Measurements from ENCODE around the gene TRIM38. TPM values are rescaled to one million over a fixed set of nuclear protein-coding genes. Genes with fewer than 3 reads are reported as not detected.
"Not testable (repeated sequence)": the region's sequence is repeated elsewhere in the genome, so short reads cannot be mapped to it uniquely, and the experiment has no call there.

Gene TRIM38
- total RNA-seq, 2 donors from 2014 or later, result 3.9 to 4.0 TPM

- H3K4me1 ChIP-seq, result no peaks in the 10 kb centered on the region
- intact Hi-C loops (cut with DNase I), result no loop called here
- TF ChIP-seq, protein P1, sequence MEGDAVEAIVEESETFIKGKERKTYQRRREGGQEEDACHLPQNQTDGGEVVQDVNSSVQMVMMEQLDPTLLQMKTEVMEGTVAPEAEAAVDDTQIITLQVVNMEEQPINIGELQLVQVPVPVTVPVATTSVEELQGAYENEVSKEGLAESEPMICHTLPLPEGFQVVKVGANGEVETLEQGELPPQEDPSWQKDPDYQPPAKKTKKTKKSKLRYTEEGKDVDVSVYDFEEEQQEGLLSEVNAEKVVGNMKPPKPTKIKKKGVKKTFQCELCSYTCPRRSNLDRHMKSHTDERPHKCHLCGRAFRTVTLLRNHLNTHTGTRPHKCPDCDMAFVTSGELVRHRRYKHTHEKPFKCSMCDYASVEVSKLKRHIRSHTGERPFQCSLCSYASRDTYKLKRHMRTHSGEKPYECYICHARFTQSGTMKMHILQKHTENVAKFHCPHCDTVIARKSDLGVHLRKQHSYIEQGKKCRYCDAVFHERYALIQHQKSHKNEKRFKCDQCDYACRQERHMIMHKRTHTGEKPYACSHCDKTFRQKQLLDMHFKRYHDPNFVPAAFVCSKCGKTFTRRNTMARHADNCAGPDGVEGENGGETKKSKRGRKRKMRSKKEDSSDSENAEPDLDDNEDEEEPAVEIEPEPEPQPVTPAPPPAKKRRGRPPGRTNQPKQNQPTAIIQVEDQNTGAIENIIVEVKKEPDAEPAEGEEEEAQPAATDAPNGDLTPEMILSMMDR (IDR thresholded peaks at IDR 0.05), result peak in 6 of 7 experiments; percentile 29 to 71 (median 58)
- TF ChIP-seq POLR2A (IDR thresholded peaks at IDR 0.05), result no peak
- H3K27me3 ChIP-seq, result no peaks in the 10 kb centered on the region
- peak; percentile 47 for ATAC-seq
- 17 to 24% methylated on average over 3 of the region's 3 CpGs for WGBS, 2 donors
- H3K27ac ChIP-seq, result no peak overlapping the region
- H3K9me3 ChIP-seq, result no peaks in the 10 kb centered on the region
- no peaks in the 10 kb centered on the region for H3K36me3 ChIP-seq (replicated peaks in 1 of 2; ENCODE audit: insufficient read depth in 1 of 2, low read depth in 2 of 2)
- no peak overlapping the region for H3K4me3 ChIP-seq
- no peak for DNase-seq
Observed at GRCh38 chr6:25942561-25943147, 19.9 kb upstream of the TRIM38 start.

GRCh38 chr6:25943887-25944286 is 18.7 kb upstream of the TRIM38 start:
- no peak for TF ChIP-seq POLR2A (IDR thresholded peaks at IDR 0.05)
- TF ChIP-seq, protein P1 (IDR thresholded peaks at IDR 0.05), result no peak
- DNase-seq (no peak), ATAC-seq (no peak)
- WGBS, 2 donors, result 73 to 77% methylated on average over 1 of the region's 1 CpG
- H3K36me3 ChIP-seq (replicated peaks in 1 of 2; ENCODE audit: insufficient read depth in 1 of 2, low read depth in 2 of 2), result no peaks in the 10 kb centered on the region
- no peaks in the 10 kb centered on the region for H3K27me3 ChIP-seq
- H3K27ac ChIP-seq, result no peak overlapping the region
- no peaks in the 10 kb centered on the region for H3K9me3 ChIP-seq
- intact Hi-C loops (cut with DNase I), result no loop called here
- H3K4me1 ChIP-seq, result no peaks in the 10 kb centered on the region
- no peak overlapping the region for H3K4me3 ChIP-seq

DNA sequence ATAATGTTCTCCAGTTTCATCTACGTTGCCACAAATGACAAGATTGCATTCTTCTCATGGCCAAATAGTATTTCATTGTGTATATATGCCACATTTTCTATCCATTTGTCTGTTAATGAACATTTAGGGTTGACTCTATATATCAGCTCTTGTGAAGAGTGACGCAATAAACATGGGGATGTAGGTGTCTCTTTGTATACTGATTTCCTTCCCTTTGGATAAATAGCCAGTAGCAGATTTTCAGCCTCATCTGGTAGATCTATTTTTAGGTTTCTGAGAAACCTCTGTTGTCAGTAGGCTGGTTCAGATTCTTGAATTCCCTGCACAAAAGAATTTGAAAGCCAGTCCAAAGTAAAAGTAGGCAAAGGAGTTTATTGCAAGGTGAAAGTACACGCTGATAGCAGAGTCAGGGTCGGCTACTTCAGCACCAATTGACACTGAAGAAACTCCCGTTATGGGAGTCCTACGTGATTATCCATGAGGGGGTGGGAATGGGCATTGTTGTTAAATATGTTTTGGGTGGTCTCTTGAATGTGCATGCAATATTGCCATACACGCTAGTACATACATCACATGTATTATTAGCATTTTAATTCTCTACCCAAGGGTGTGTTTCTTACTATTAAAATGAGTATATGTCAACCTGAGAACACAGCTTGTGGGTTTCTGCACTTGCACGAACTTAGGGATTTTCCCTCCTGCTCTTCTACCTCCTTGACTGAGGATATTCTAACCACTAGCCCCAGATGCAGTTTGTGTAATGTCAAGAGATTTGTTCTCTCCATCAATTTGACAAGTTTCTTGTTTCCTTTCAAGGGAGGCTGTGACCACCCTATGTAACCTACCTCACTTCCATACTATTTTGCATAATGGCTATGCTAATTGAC is 17.7 kb upstream of the TRIM38 start:
- Histone ChIP-seq H3K36me3 (replicated peaks in 1 of 2; ENCODE audit: insufficient read depth in 1 of 2, low read depth in 2 of 2) (no peaks in the 10 kb centered on the region), H3K4me3 (no peak overlapping the region), H3K27ac (no peak overlapping the region), H3K4me1 (no peaks in the 10 kb centered on the region), H3K9me3 (no peaks in the 10 kb centered on the region), H3K27me3 (no peaks in the 10 kb centered on the region)
- TF ChIP-seq, protein P1 (IDR thresholded peaks at IDR 0.05), result no peak
- no peak for TF ChIP-seq POLR2A (IDR thresholded peaks at IDR 0.05)
- 45 to 48% methylated on average over 8 of the region's 8 CpGs for WGBS, 2 donors
- DNase-seq, result no peak
- ATAC-seq, result no peak
- intact Hi-C loops (cut with DNase I), result no loop called here

- H3K4me1 ChIP-seq; intact Hi-C loops (cut with DNase I); DNase-seq; H3K4me3 ChIP-seq; H3K9me3 ChIP-seq; H3K27ac ChIP-seq; H3K36me3 ChIP-seq (replicated peaks in 1 of 2; ENCODE audit: insufficient read depth in 1 of 2, low read depth in 2 of 2); ATAC-seq; H3K27me3 ChIP-seq: not testable (repeated sequence)
- 84 to 88% methylated on average over 3 of the region's 3 CpGs for WGBS, 2 donors
Observed at GRCh38 chr6:25945738-25946137, 16.9 kb upstream of the TRIM38 start.

GRCh38 chr6:25946631-25947030 is 16.0 kb upstream of the TRIM38 start:
- intact Hi-C loops (cut with DNase I), result no loop called here
- Histone ChIP-seq H3K36me3 (replicated peaks in 1 of 2; ENCODE audit: insufficient read depth in 1 of 2, low read depth in 2 of 2) (no peaks in the 10 kb centered on the region), H3K4me1 (no peaks in the 10 kb centered on the region), H3K4me3 (no peak overlapping the region), H3K9me3 (no peaks in the 10 kb centered on the region), H3K27me3 (no peaks in the 10 kb centered on the region), H3K27ac (no peak overlapping the region)
- TF ChIP-seq, protein P1 (IDR thresholded peaks at IDR 0.05), result no peak
- no peak for TF ChIP-seq POLR2A (IDR thresholded peaks at IDR 0.05)
- no peak for DNase-seq
- WGBS, 2 donors, result 87 to 91% methylated on average over 2 of the region's 2 CpGs
- ATAC-seq, result no peak

DNA sequence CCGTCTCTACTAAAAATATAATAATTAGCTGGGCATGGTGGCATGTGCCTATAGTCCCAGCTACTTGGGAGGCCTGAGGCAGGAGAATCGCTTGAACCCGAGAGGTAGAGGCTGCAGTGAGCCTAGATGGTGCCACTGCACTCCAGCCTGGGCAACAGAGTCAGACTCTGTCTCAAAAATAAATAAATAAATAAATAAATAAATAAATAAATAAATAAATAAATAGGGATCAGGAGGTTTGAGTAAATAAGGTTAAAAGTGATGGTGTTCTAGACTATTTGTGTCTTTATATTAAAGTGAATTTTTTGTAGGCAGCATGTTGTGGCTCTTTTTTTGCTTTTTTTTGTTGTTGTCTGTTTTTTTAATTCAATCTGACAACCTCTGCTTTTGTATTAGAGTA is 15.1 kb upstream of the TRIM38 start:
- DNase-seq; H3K27ac ChIP-seq; H3K4me1 ChIP-seq; H3K9me3 ChIP-seq; H3K27me3 ChIP-seq; H3K4me3 ChIP-seq; H3K36me3 ChIP-seq (replicated peaks in 1 of 2; ENCODE audit: insufficient read depth in 1 of 2, low read depth in 2 of 2); ATAC-seq; intact Hi-C loops (cut with DNase I): not testable (repeated sequence)
- WGBS, 2 donors, result 89 to 98% methylated on average over 3 of the region's 3 CpGs

Data from body of pancreas (tissue), 4 donors.